ENCODE results near the gene ATP8A2.

The ATP8A2 gene

GRCh38 chr13:26015271-26016125, 643.7 kb downstream of the ATP8A2 start:
- no peak for DNase-seq (ENCODE audit: low spot score)

GRCh38 chr13:26016189-26016588, 644.4 kb downstream of the ATP8A2 start:
- DNase-seq (ENCODE audit: low spot score), result no peak

GRCh38 chr13:26017196-26017921, 645.6 kb downstream of the ATP8A2 start:
- no peak for DNase-seq (ENCODE audit: low spot score)

GRCh38 chr13:26017932-26018665, 646.3 kb downstream of the ATP8A2 start:
- DNase-seq (ENCODE audit: low spot score), result no peak

- no peak for DNase-seq (ENCODE audit: low spot score)
Measured at GRCh38 chr13:26019251-26019650, 647.5 kb downstream of the ATP8A2 start.

- DNase-seq (ENCODE audit: low spot score), result peak; percentile 63
Measured at GRCh38 chr13:26019881-26020870, 648.4 kb downstream of the ATP8A2 start.

- no peak for DNase-seq (ENCODE audit: low spot score)
Measured at GRCh38 chr13:26020891-26021290, 649.1 kb downstream of the ATP8A2 start.

- no peak for DNase-seq (ENCODE audit: low spot score)
Measured at GRCh38 chr13:26021516-26021915, 649.7 kb downstream of the ATP8A2 start.

GRCh38 chr13:26021956-26022355, 650.2 kb downstream of the ATP8A2 start:
- DNase-seq (ENCODE audit: low spot score), result no peak

GRCh38 chr13:26022538-26023292, 650.9 kb downstream of the ATP8A2 start:
- peak; percentile 85 for DNase-seq (ENCODE audit: low spot score)

GRCh38 chr13:26024558-26024957, 652.8 kb downstream of the ATP8A2 start:
- DNase-seq (ENCODE audit: low spot score), result no peak

- no peak for DNase-seq (ENCODE audit: low spot score)
Measured at GRCh38 chr13:26025196-26025595, 653.4 kb downstream of the ATP8A2 start.

- no peak for DNase-seq (ENCODE audit: low spot score)
Measured at GRCh38 chr13:26025771-26026170, 654.0 kb downstream of the ATP8A2 start.

- DNase-seq (ENCODE audit: low spot score), result no peak
Measured at GRCh38 chr13:26026211-26026610, 654.4 kb downstream of the ATP8A2 start.

GRCh38 chr13:26029581-26030136, 657.9 kb downstream of the ATP8A2 start:
- DNase-seq (ENCODE audit: low spot score), result no peak

GRCh38 chr13:26030331-26030730, 658.6 kb downstream of the ATP8A2 start:
- no peak for DNase-seq (ENCODE audit: low spot score)

GRCh38 chr13:26034018-26034417, 662.2 kb downstream of the ATP8A2 start:
- no peak for DNase-seq (ENCODE audit: low spot score)

GRCh38 chr13:26036383-26036782, 664.6 kb downstream of the ATP8A2 start:
- DNase-seq (ENCODE audit: low spot score), result no peak

GRCh38 chr13:26037302-26037701, 665.5 kb downstream of the ATP8A2 start:
- no peak for DNase-seq (ENCODE audit: low spot score)

GRCh38 chr13:26038931-26039475, 667.2 kb downstream of the ATP8A2 start:
- DNase-seq (ENCODE audit: low spot score), result no peak
